WTC11 (cell line): Measurements from ENCODE around the gene ANKRD11. TPM values are rescaled to one million over a fixed set of nuclear protein-coding genes. Genes with fewer than 3 reads are reported as not detected.

Experiments
- ATAC-seq: fragments of 200-7000 bp; cut with Tn5 transposase; 2 replicates; pipeline ENCODE4 v1.10.0; 2021; ENCODE audit warnings: mild to moderate bottlenecking, moderate library complexity
- CTCF ChIA-PET: fragments of 300-600 bp; sonication (Branson Sonifier 250); formaldehyde crosslinking; loops from one replicate; lab custom pipeline; 2021; ENCODE audit warnings: antibody characterized with exemption; lab: Charles Lee
- POLR2A ChIA-PET: fragments of 350-600 bp; sonication (Branson Sonifier 250); formaldehyde crosslinking; loops from one replicate; lab custom pipeline; 2021; ENCODE audit warnings: antibody characterized with exemption; lab: Charles Lee
- DNase-seq: peaks from one replicate; pipeline ENCODE4 v3.0.0; 2021; ENCODE audit warnings: low spot score
- H3K27ac Mint-ChIP-seq: 2 replicates; pipeline ENCODE4 v1.8.0; 2021; ENCODE audit warnings: mixed read lengths
- H3K27me3 Mint-ChIP-seq: 2 replicates; pipeline ENCODE4 v1.8.0; 2021; ENCODE audit warnings: low read depth, mild to moderate bottlenecking, moderate library complexity, mixed read lengths
- H3K36me3 Mint-ChIP-seq: 2 replicates; pipeline ENCODE4 v1.8.0; 2021; ENCODE audit warnings: mixed read lengths
- H3K4me1 Mint-ChIP-seq: 2 replicates; pipeline ENCODE4 v1.8.0; 2022; ENCODE audit warnings: mixed read lengths
- H3K4me3 Mint-ChIP-seq: 2 replicates; pipeline ENCODE4 v1.8.0; 2021; ENCODE audit warnings: mild to moderate bottlenecking, moderate library complexity, mixed read lengths
- H3K9me3 Mint-ChIP-seq: 2 replicates; pipeline ENCODE4 v1.8.0; 2021; ENCODE audit warnings: mixed read lengths
- AFF4 ChIP-seq: sonication (generic); formaldehyde crosslinking; IDR thresholded peaks from 2 replicates; pipeline ENCODE4 v1.8.1; 2023; ENCODE audit warnings: mild to moderate bottlenecking, missing genetic modification reagents, borderline replicate concordance
- CBFB ChIP-seq: sonication (generic); formaldehyde crosslinking; IDR thresholded peaks from 2 replicates; pipeline ENCODE4 v1.8.1; 2022; ENCODE audit warnings: mild to moderate bottlenecking, low read depth, missing genetic modification reagents
- E2F5 ChIP-seq: sonication (generic); formaldehyde crosslinking; IDR thresholded peaks from 2 replicates; pipeline ENCODE4 v1.8.1; 2022; ENCODE audit warnings: mild to moderate bottlenecking, moderate library complexity, missing genetic modification reagents
- EMX1 ChIP-seq: fragments of 250-450 bp; sonication (Bioruptor Pico); IDR thresholded peaks from 2 replicates; pipeline ENCODE4 v1.8.0; 2021; ENCODE audit warnings: mild to moderate bottlenecking
- ERG ChIP-seq: fragments of 250-450 bp; sonication (Bioruptor Pico); IDR thresholded peaks from 2 replicates; pipeline ENCODE4 v1.8.0; 2021; ENCODE audit warnings: mild to moderate bottlenecking
- ETV6 ChIP-seq: sonication (generic); formaldehyde crosslinking; IDR thresholded peaks from 2 replicates; pipeline ENCODE4 v1.8.1; 2022; ENCODE audit warnings: mild to moderate bottlenecking, missing genetic modification reagents
- FOXP1 ChIP-seq: sonication (generic); formaldehyde crosslinking; IDR thresholded peaks from 2 replicates; pipeline ENCODE4 v1.8.0; 2022; ENCODE audit warnings: missing genetic modification reagents, mild to moderate bottlenecking, moderate library complexity, borderline replicate concordance
- IRF1 ChIP-seq: sonication (generic); formaldehyde crosslinking; IDR thresholded peaks from 2 replicates; pipeline ENCODE4 v1.8.0; 2023; ENCODE audit warnings: missing genetic modification reagents
- JUN ChIP-seq: sonication (generic); formaldehyde crosslinking; IDR thresholded peaks from 2 replicates; pipeline ENCODE4 v1.8.0; 2023; ENCODE audit warnings: mild to moderate bottlenecking, missing genetic modification reagents
- NFE2L1 ChIP-seq: sonication (generic); formaldehyde crosslinking; IDR thresholded peaks from 2 replicates; pipeline ENCODE4 v1.8.1; 2023; ENCODE audit warnings: missing genetic modification reagents
- NR2C2 ChIP-seq: sonication (generic); formaldehyde crosslinking; IDR thresholded peaks from 2 replicates; pipeline ENCODE4 v1.8.0; 2022; ENCODE audit warnings: mild to moderate bottlenecking, missing genetic modification reagents
- PREB ChIP-seq: sonication (generic); formaldehyde crosslinking; IDR thresholded peaks from 2 replicates; pipeline ENCODE4 v1.8.1; 2022; ENCODE audit warnings: mild to moderate bottlenecking, missing genetic modification reagents, moderate library complexity, borderline replicate concordance
- RELA ChIP-seq: sonication (generic); formaldehyde crosslinking; IDR thresholded peaks from 2 replicates; pipeline ENCODE4 v1.8.1; 2022; ENCODE audit warnings: missing genetic modification reagents, mild to moderate bottlenecking, borderline replicate concordance
- RORB ChIP-seq: fragments of 250-450 bp; sonication (Bioruptor Pico); IDR thresholded peaks from 2 replicates; pipeline ENCODE4 v1.9.0; 2021; ENCODE audit warnings: mild to moderate bottlenecking
- SMAD3 ChIP-seq: sonication (generic); formaldehyde crosslinking; IDR thresholded peaks from 2 replicates; pipeline ENCODE4 v1.8.0; 2022; ENCODE audit warnings: missing genetic modification reagents, mild to moderate bottlenecking, borderline replicate concordance
- SOX15 ChIP-seq: fragments of 250-450 bp; sonication (Bioruptor Pico); IDR thresholded peaks from 2 replicates; pipeline ENCODE4 v1.9.0; 2021; ENCODE audit warnings: mild to moderate bottlenecking
- USF1 ChIP-seq: sonication (generic); formaldehyde crosslinking; IDR thresholded peaks from 2 replicates; pipeline ENCODE4 v1.8.0; 2022; ENCODE audit warnings: mild to moderate bottlenecking, missing genetic modification reagents
- ZBTB43 ChIP-seq: sonication (generic); formaldehyde crosslinking; IDR thresholded peaks from 2 replicates; pipeline ENCODE4 v1.8.1; 2023; ENCODE audit warnings: mild to moderate bottlenecking, missing genetic modification reagents
- ZMAT4 ChIP-seq: fragments of 250-450 bp; sonication (Bioruptor Pico); IDR thresholded peaks from 2 replicates; pipeline ENCODE4 v1.9.0; 2021; ENCODE audit warnings: mild to moderate bottlenecking
- ZNF121 ChIP-seq: sonication (generic); formaldehyde crosslinking; IDR thresholded peaks from 2 replicates; pipeline ENCODE4 v1.8.0; 2023; ENCODE audit warnings: missing genetic modification reagents
- ZNF671 ChIP-seq: fragments of 250-450 bp; sonication (Bioruptor Pico); IDR thresholded peaks from 2 replicates; pipeline ENCODE4 v1.8.0; 2021; ENCODE audit warnings: mild to moderate bottlenecking
- total RNA-seq: library from RNA; stranded (reverse); gene quantifications from 3 replicates; pipeline ENCODE4 v1.2.3, GENCODE V29; 2021

The ANKRD11 gene
- total RNA-seq, 1 experiment from 2014 or later, result 184 TPM

GRCh38 chr16:89534252-89534756 is 43.9 kb upstream of the ANKRD11 start (continued):
- TF ChIP-seq AFF4 (no peak), FOXP1 (CRISPR knock-in tag) (no peak)
- TF ChIP-seq, all 79 proteins: peak for 0

GRCh38 chr16:89531821-89532526 is 41.6 kb upstream of the ANKRD11 start:
- no peak for DNase-seq
- POLR2A ChIA-PET, result no interaction called here
- Mint-ChIP-seq H3K4me1 (no peaks in the 10 kb centered on the region), H3K27ac (no peak overlapping the region), H3K4me3 (no peak overlapping the region), H3K36me3 (peaks cover 70% of the 10 kb centered on the region), H3K9me3 (no peaks in the 10 kb centered on the region), H3K27me3 (no peaks in the 10 kb centered on the region)
- CTCF ChIA-PET, result no interaction called here
- TF ChIP-seq ETV6 (CRISPR knock-in tag), result no peak
- no peak for TF ChIP-seq JUN
- no peak for TF ChIP-seq ZBTB43 (CRISPR knock-in tag)
- no peak for TF ChIP-seq EMX1 (CRISPR knock-in tag)
- no peak for TF ChIP-seq ZNF121 (CRISPR knock-in tag)
- no peak for TF ChIP-seq SOX15 (CRISPR knock-in tag)
- no peak for TF ChIP-seq SMAD3 (CRISPR knock-in tag)
- TF ChIP-seq ZNF671, result no peak
- TF ChIP-seq ZMAT4, result no peak
- ATAC-seq, result no peak

- Mint-ChIP-seq H3K9me3 (no peaks in the 10 kb centered on the region), H3K27me3 (no peaks in the 10 kb centered on the region), H3K27ac (no peak overlapping the region), H3K36me3 (peaks cover 79% of the 10 kb centered on the region), H3K4me3 (no peak overlapping the region), H3K4me1 (no peaks in the 10 kb centered on the region)
- DNase-seq (no peak), ATAC-seq (no peak)
- CTCF ChIA-PET, result interaction anchor here (1.9 kb wide), 1 partner anchor 26 kb away, joined by 5 read pairs; no protein-coding TSS in a partner anchor
- POLR2A ChIA-PET, result no interaction called here
- TF ChIP-seq USF1 (CRISPR knock-in tag), result no peak
- TF ChIP-seq ERG (CRISPR knock-in tag), result no peak
- TF ChIP-seq CBFB (CRISPR knock-in tag), result no peak
- TF ChIP-seq PREB (CRISPR knock-in tag), result no peak
- TF ChIP-seq NR2C2, result no peak
- TF ChIP-seq E2F5 (CRISPR knock-in tag), result no peak
- no peak for TF ChIP-seq RELA (CRISPR knock-in tag)
- no peak for TF ChIP-seq RORB (CRISPR knock-in tag)
- no peak for TF ChIP-seq IRF1 (CRISPR knock-in tag)
- no peak for TF ChIP-seq NFE2L1 (CRISPR knock-in tag)
Observed at GRCh38 chr16:89530401-89531381, 40.3 kb upstream of the ANKRD11 start.
